Measurements from ENCODE around the gene LDLRAD3.

Gene LDLRAD3

GRCh38 chr11:36121054-36121453 lies 177.2 kb downstream of the LDLRAD3 start:
- Histone ChIP-seq H3K4me2 (ENCODE audit: low read length) (no peak overlapping the region), H3K56ac (ENCODE audit: low read length) (no peak overlapping the region), H4K5ac (ENCODE audit: low read length) (no peak overlapping the region), H3K4ac (ENCODE audit: low read depth, low read length) (no peak overlapping the region), H2BK15ac (replicated peaks; ENCODE audit: low read depth) (no peak overlapping the region), H3K4me1 (ENCODE audit: control insufficient read depth, low read depth, low read length) (peaks cover 3% of the 10 kb centered on the region), H3K79me2 (ENCODE audit: control insufficient read depth, insufficient read depth, low read length) (no peaks in the 10 kb centered on the region), H3K79me1 (ENCODE audit: low read length) (peaks cover 2% of the 10 kb centered on the region), H3K4me3 (ENCODE audit: low read length) (no peak overlapping the region), H2BK120ac (ENCODE audit: low read depth, low read length) (no peak overlapping the region), H2AK5ac (ENCODE audit: low read length) (no peak overlapping the region), H3K27ac (ENCODE audit: low read depth, low read length) (no peak overlapping the region), H3K23ac (ENCODE audit: low read length) (no peak overlapping the region), H2BK5ac (ENCODE audit: low read length) (no peak overlapping the region), H3K9ac (ENCODE audit: low read length) (no peak overlapping the region), H3K27me3 (ENCODE audit: insufficient read depth, low read length, poor library complexity) (no peaks in the 10 kb centered on the region), H4K8ac (ENCODE audit: low read depth, low read length) (no peak overlapping the region), H3K18ac (ENCODE audit: low read length) (no peak overlapping the region), H3K36me3 (ENCODE audit: control insufficient read depth, insufficient read depth, low read length) (no peaks in the 10 kb centered on the region)
- no CpG with 5 or more reads among the region's 6 CpGs for WGBS (ENCODE audit: extremely low coverage, insufficient coverage, low lambda C conversion rate)
- no peak for DNase-seq

GRCh38 chr11:36122671-36123070 lies 178.8 kb downstream of the LDLRAD3 start:
- Histone ChIP-seq H2BK15ac (replicated peaks; ENCODE audit: low read depth) (no peak overlapping the region), H3K56ac (ENCODE audit: low read length) (no peak overlapping the region), H3K4me2 (ENCODE audit: low read length) (no peak overlapping the region), H3K4ac (ENCODE audit: low read depth, low read length) (no peak overlapping the region), H3K18ac (ENCODE audit: low read length) (no peak overlapping the region), H2BK120ac (ENCODE audit: low read depth, low read length) (no peak overlapping the region), H3K36me3 (ENCODE audit: control insufficient read depth, insufficient read depth, low read length) (no peaks in the 10 kb centered on the region), H2AK5ac (ENCODE audit: low read length) (no peak overlapping the region), H3K79me2 (ENCODE audit: control insufficient read depth, insufficient read depth, low read length) (no peaks in the 10 kb centered on the region), H3K4me3 (ENCODE audit: low read length) (no peak overlapping the region), H4K5ac (ENCODE audit: low read length) (no peak overlapping the region), H3K79me1 (ENCODE audit: low read length) (peaks cover 2% of the 10 kb centered on the region), H3K27ac (ENCODE audit: low read depth, low read length) (no peak overlapping the region), H3K4me1 (ENCODE audit: control insufficient read depth, low read depth, low read length) (peaks cover 8% of the 10 kb centered on the region), H3K23ac (ENCODE audit: low read length) (no peak overlapping the region), H3K9ac (ENCODE audit: low read length) (no peak overlapping the region), H4K8ac (ENCODE audit: low read depth, low read length) (no peak overlapping the region), H3K27me3 (ENCODE audit: insufficient read depth, low read length, poor library complexity) (no peaks in the 10 kb centered on the region), H2BK5ac (ENCODE audit: low read length) (no peak overlapping the region)
- DNase-seq, result no peak
- no CpG with 5 or more reads among the region's 2 CpGs for WGBS (ENCODE audit: extremely low coverage, insufficient coverage, low lambda C conversion rate)

DNA sequence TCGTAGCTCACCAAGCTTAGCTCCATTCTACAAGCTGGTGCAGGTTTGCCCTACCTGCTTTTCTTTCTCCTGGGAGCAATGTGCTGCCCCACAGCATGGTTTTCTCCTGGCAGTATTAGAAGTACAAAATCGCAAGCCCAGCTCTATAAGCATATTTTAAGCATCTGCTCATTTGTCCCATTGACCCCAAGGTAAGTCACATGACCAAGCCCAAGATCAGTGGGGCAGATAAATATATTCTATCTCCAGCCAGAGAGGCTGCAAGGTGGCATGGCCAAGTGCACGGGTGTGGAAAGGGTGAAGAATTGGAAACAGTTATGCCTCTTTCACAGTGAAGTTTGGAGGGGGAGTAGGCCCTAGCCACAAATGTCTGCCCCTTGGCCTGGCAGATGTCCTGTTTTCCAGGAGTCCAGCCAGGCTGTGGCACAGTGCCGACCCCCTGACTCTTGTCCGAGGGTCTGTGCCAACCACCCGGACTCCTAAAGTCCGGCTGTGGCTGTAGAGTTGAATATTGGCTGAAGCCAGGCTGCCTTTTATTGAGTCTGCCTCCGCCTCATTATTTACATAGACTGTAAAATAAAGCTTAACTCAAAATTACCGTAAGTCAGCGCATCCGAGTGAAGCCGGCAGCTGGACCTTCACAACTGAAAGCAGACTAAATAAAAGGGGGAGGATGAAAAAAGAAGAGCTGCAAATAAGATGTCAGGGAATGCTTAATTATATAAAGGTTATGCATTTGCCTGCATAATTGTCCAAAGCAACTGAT lies 179.7 kb downstream of the LDLRAD3 start:
- no CpG with 5 or more reads among the region's 12 CpGs for WGBS (ENCODE audit: extremely low coverage, insufficient coverage, low lambda C conversion rate)
- Histone ChIP-seq H3K56ac (ENCODE audit: low read length) (no peak overlapping the region), H4K8ac (ENCODE audit: low read depth, low read length) (no peak overlapping the region), H2AK5ac (ENCODE audit: low read length) (no peak overlapping the region), H2BK5ac (ENCODE audit: low read length) (no peak overlapping the region), H3K4ac (ENCODE audit: low read depth, low read length) (no peak overlapping the region), H2BK15ac (replicated peaks; ENCODE audit: low read depth) (no peak overlapping the region), H3K79me2 (ENCODE audit: control insufficient read depth, insufficient read depth, low read length) (no peaks in the 10 kb centered on the region), H4K5ac (ENCODE audit: low read length) (no peak overlapping the region), H3K4me1 (ENCODE audit: control insufficient read depth, low read depth, low read length) (peaks cover 8% of the 10 kb centered on the region), H3K18ac (ENCODE audit: low read length) (no peak overlapping the region), H3K36me3 (ENCODE audit: control insufficient read depth, insufficient read depth, low read length) (no peaks in the 10 kb centered on the region), H3K23ac (ENCODE audit: low read length) (no peak overlapping the region), H3K27ac (ENCODE audit: low read depth, low read length) (no peak overlapping the region), H3K4me2 (ENCODE audit: low read length) (no peak overlapping the region), H3K27me3 (ENCODE audit: insufficient read depth, low read length, poor library complexity) (no peaks in the 10 kb centered on the region), H3K79me1 (ENCODE audit: low read length) (peaks cover 2% of the 10 kb centered on the region), H2BK120ac (ENCODE audit: low read depth, low read length) (no peak overlapping the region), H3K9ac (ENCODE audit: low read length) (no peak overlapping the region), H3K4me3 (ENCODE audit: low read length) (no peak overlapping the region)
- no peak for DNase-seq

GRCh38 chr11:36126678-36127077 lies 182.8 kb downstream of the LDLRAD3 start:
- Histone ChIP-seq H3K4me2 (ENCODE audit: low read length) (no peak overlapping the region), H4K8ac (ENCODE audit: low read depth, low read length) (no peak overlapping the region), H3K9ac (ENCODE audit: low read length) (no peak overlapping the region), H3K4ac (ENCODE audit: low read depth, low read length) (no peak overlapping the region), H2BK15ac (replicated peaks; ENCODE audit: low read depth) (no peak overlapping the region), H3K18ac (ENCODE audit: low read length) (no peak overlapping the region), H3K36me3 (ENCODE audit: control insufficient read depth, insufficient read depth, low read length) (no peaks in the 10 kb centered on the region), H3K23ac (ENCODE audit: low read length) (no peak overlapping the region), H3K4me1 (ENCODE audit: control insufficient read depth, low read depth, low read length) (peaks cover 8% of the 10 kb centered on the region), H2AK5ac (ENCODE audit: low read length) (no peak overlapping the region), H4K5ac (ENCODE audit: low read length) (no peak overlapping the region), H2BK5ac (ENCODE audit: low read length) (no peak overlapping the region), H3K27ac (ENCODE audit: low read depth, low read length) (no peak overlapping the region), H3K27me3 (ENCODE audit: insufficient read depth, low read length, poor library complexity) (no peaks in the 10 kb centered on the region), H3K4me3 (ENCODE audit: low read length) (no peak overlapping the region), H3K79me1 (ENCODE audit: low read length) (peaks cover 2% of the 10 kb centered on the region), H3K56ac (ENCODE audit: low read length) (no peak overlapping the region), H3K79me2 (ENCODE audit: control insufficient read depth, insufficient read depth, low read length) (no peaks in the 10 kb centered on the region), H2BK120ac (ENCODE audit: low read depth, low read length) (no peak overlapping the region)
- no peak for DNase-seq
- WGBS (ENCODE audit: extremely low coverage, insufficient coverage, low lambda C conversion rate), result no CpG with 5 or more reads among the region's 3 CpGs

DNA sequence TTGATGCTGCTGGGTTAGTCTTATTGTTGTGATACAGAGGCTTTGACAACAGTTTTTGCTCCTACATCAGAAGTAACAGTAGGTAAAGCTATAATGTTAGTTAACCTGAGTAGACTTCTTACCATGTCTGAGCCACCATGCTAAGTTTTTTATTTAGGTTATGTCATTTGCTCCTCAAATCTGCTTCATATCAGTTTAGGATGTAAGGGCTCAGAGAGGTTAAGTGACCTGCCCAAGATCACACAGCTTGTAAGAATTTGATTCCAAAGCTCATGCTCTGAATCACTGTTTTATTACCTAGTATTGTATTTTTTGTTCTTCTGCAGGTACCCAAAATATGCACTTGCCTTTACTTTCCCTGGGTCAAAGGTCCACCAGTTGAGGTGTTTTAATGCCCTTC lies 183.7 kb downstream of the LDLRAD3 start:
- H3K23ac ChIP-seq (ENCODE audit: low read length), result no peak overlapping the region

GRCh38 chr11:36129955-36130354 lies 186.1 kb downstream of the LDLRAD3 start:
- H3K56ac ChIP-seq (ENCODE audit: low read length), result no peak overlapping the region
- H3K27me3 ChIP-seq (ENCODE audit: insufficient read depth, low read length, poor library complexity), result no peaks in the 10 kb centered on the region
- no CpG with 5 or more reads among the region's 6 CpGs for WGBS (ENCODE audit: extremely low coverage, insufficient coverage, low lambda C conversion rate)
- H3K4me3 ChIP-seq (ENCODE audit: low read length), result no peak overlapping the region
- no peak overlapping the region for H2BK15ac ChIP-seq (replicated peaks; ENCODE audit: low read depth)
- no peak overlapping the region for H3K4ac ChIP-seq (ENCODE audit: low read depth, low read length)
- H4K8ac ChIP-seq (ENCODE audit: low read depth, low read length), result no peak overlapping the region
- no peaks in the 10 kb centered on the region for H3K79me2 ChIP-seq (ENCODE audit: control insufficient read depth, insufficient read depth, low read length)
- no peak overlapping the region for H2AK5ac ChIP-seq (ENCODE audit: low read length)
- no peak overlapping the region for H3K27ac ChIP-seq (ENCODE audit: low read depth, low read length)
- no peak for DNase-seq
- no peaks in the 10 kb centered on the region for H3K36me3 ChIP-seq (ENCODE audit: control insufficient read depth, insufficient read depth, low read length)
- no peak overlapping the region for H4K5ac ChIP-seq (ENCODE audit: low read length)
- H2BK5ac ChIP-seq (ENCODE audit: low read length), result no peak overlapping the region
- peaks cover 8% of the 10 kb centered on the region for H3K4me1 ChIP-seq (ENCODE audit: control insufficient read depth, low read depth, low read length)
- no peak overlapping the region for H3K4me2 ChIP-seq (ENCODE audit: low read length)
- H3K18ac ChIP-seq (ENCODE audit: low read length), result peak overlapping the region; percentile 20
- no peak overlapping the region for H3K9ac ChIP-seq (ENCODE audit: low read length)
- no peak overlapping the region for H2BK120ac ChIP-seq (ENCODE audit: low read depth, low read length)
- no peak overlapping the region for H3K23ac ChIP-seq (ENCODE audit: low read length)
- H3K79me1 ChIP-seq (ENCODE audit: low read length), result no peaks in the 10 kb centered on the region

More for the DNA sequence above, 183.7 kb downstream of the LDLRAD3 start:
- no peak overlapping the region for H3K4me3 ChIP-seq (ENCODE audit: low read length)
- H2BK5ac ChIP-seq (ENCODE audit: low read length), result no peak overlapping the region
- no peaks in the 10 kb centered on the region for H3K79me2 ChIP-seq (ENCODE audit: control insufficient read depth, insufficient read depth, low read length)
- no peak overlapping the region for H2AK5ac ChIP-seq (ENCODE audit: low read length)
- H2BK15ac ChIP-seq (replicated peaks; ENCODE audit: low read depth), result no peak overlapping the region
- H4K8ac ChIP-seq (ENCODE audit: low read depth, low read length), result no peak overlapping the region
- no peak overlapping the region for H3K4me2 ChIP-seq (ENCODE audit: low read length)
- H3K36me3 ChIP-seq (ENCODE audit: control insufficient read depth, insufficient read depth, low read length), result no peaks in the 10 kb centered on the region
- H4K5ac ChIP-seq (ENCODE audit: low read length), result no peak overlapping the region
- H3K27ac ChIP-seq (ENCODE audit: low read depth, low read length), result no peak overlapping the region
- peaks cover 8% of the 10 kb centered on the region for H3K4me1 ChIP-seq (ENCODE audit: control insufficient read depth, low read depth, low read length)
- no peak overlapping the region for H3K56ac ChIP-seq (ENCODE audit: low read length)
- no peak overlapping the region for H3K18ac ChIP-seq (ENCODE audit: low read length)
- H3K79me1 ChIP-seq (ENCODE audit: low read length), result no peaks in the 10 kb centered on the region
- no peak overlapping the region for H3K9ac ChIP-seq (ENCODE audit: low read length)
- DNase-seq, result no peak
- H2BK120ac ChIP-seq (ENCODE audit: low read depth, low read length), result no peak overlapping the region
- no peaks in the 10 kb centered on the region for H3K27me3 ChIP-seq (ENCODE audit: insufficient read depth, low read length, poor library complexity)
- H3K4ac ChIP-seq (ENCODE audit: low read depth, low read length), result no peak overlapping the region
